Loucy (cell line): ENCODE measurements around the gene TMEM203.

ENCODE experiments used
- H2AFZ ChIP-seq: fragments of 200-600 bp; sonication (generic); 2 replicates; pipeline ENCODE4 v1.6.0; 2016; ENCODE audit warnings: antibody characterized with exemption, mild to moderate bottlenecking, low read length, moderate library complexity
- H3F3A ChIP-seq: fragments of 200-600 bp; 2 replicates; pipeline ENCODE4 v1.6.0; 2016; ENCODE audit warnings: antibody characterized with exemption, low read depth, mild to moderate bottlenecking
- H3K27me3 ChIP-seq: fragments of 200-600 bp; sonication (generic); 2 replicates; pipeline ENCODE4 v1.6.1; 2014; ENCODE audit warnings: low read length, mild to moderate bottlenecking; ENCODE audit not compliant: insufficient read depth, poor library complexity, severe bottlenecking
- H3K36me3 ChIP-seq: fragments of 200-600 bp; sonication (generic); 2 replicates; pipeline ENCODE4 v1.6.1; 2016; ENCODE audit warnings: low read length; ENCODE audit not compliant: insufficient read depth
- H3K4me1 ChIP-seq: fragments of 200-600 bp; sonication (generic); 2 replicates; pipeline ENCODE4 v1.5.1; 2014; ENCODE audit warnings: low read length, mild to moderate bottlenecking; ENCODE audit not compliant: insufficient read depth, poor library complexity, severe bottlenecking
- H3K4me2 ChIP-seq: fragments of 200-600 bp; sonication (generic); 2 replicates; pipeline ENCODE4 v1.6.0; 2014; ENCODE audit warnings: antibody characterized with exemption, low read length, low read depth, mild to moderate bottlenecking; ENCODE audit not compliant: poor library complexity, severe bottlenecking
- H3K4me3 ChIP-seq: fragments of 200-600 bp; sonication (generic); 2 replicates; pipeline ENCODE4 v1.5.1; 2014; ENCODE audit warnings: low read length, mild to moderate bottlenecking, mixed read lengths; ENCODE audit not compliant: poor library complexity, severe bottlenecking
- H3K79me2 ChIP-seq: fragments of 200-600 bp; sonication (generic); 2 replicates; pipeline ENCODE4 v1.6.1; 2014; ENCODE audit warnings: low read length; ENCODE audit not compliant: insufficient read depth
- H3K9ac ChIP-seq: fragments of 200-600 bp; sonication (generic); 2 replicates; pipeline ENCODE4 v1.6.0; 2014; ENCODE audit warnings: mild to moderate bottlenecking, low read depth, low read length, moderate library complexity; ENCODE audit not compliant: poor library complexity, severe bottlenecking
- H3K9me2 ChIP-seq: fragments of 200-600 bp; sonication (generic); replicated peaks from 2 replicates; pipeline ENCODE4 v1.6.1; 2016; ENCODE audit warnings: low read depth, low read length, mixed read lengths
- H3K9me3 ChIP-seq: fragments of 200-600 bp; sonication (generic); 2 replicates; pipeline ENCODE4 v1.6.1; 2014; ENCODE audit warnings: mild to moderate bottlenecking, antibody characterized with exemption, low read length, low read depth; ENCODE audit not compliant: insufficient read depth
- H4K20me1 ChIP-seq: fragments of 200-600 bp; sonication (generic); 2 replicates; pipeline ENCODE4 v1.6.0; 2014; ENCODE audit warnings: antibody characterized with exemption, low read length, mild to moderate bottlenecking; ENCODE audit not compliant: insufficient read depth, poor library complexity, severe bottlenecking
- CTCF ChIP-seq: fragments of 200-600 bp; sonication (generic); conservative IDR thresholded peaks from 2 replicates; pipeline ENCODE4 v1.5.1; 2014; ENCODE audit warnings: mild to moderate bottlenecking, antibody characterized with exemption, low read length
- EZH2phosphoT487 ChIP-seq: fragments of 200-600 bp; IDR thresholded peaks from 2 replicates; pipeline ENCODE4 v1.6.1; 2018; ENCODE audit warnings: antibody characterized with exemption, mild to moderate bottlenecking, moderate library complexity, borderline replicate concordance

Gene TMEM203

GRCh38 chr9:137231372-137232039, 26.1 kb upstream of the TMEM203 start:
- Histone ChIP-seq H3K9ac (no peak overlapping the region), H3K4me1 (no peaks in the 10 kb centered on the region), H4K20me1 (no peaks in the 10 kb centered on the region), H3K9me2 (no peaks in the 10 kb centered on the region), H3K27me3 (no peaks in the 10 kb centered on the region), H3K4me2 (no peak overlapping the region), H3K4me3 (no peak overlapping the region), H3K36me3 (no peaks in the 10 kb centered on the region), H3K9me3 (no peaks in the 10 kb centered on the region), H3F3A (no peaks in the 10 kb centered on the region), H3K79me2 (no peaks in the 10 kb centered on the region), H2AFZ (no peak overlapping the region)
- no peak for TF ChIP-seq EZH2phosphoT487
- no peak for TF ChIP-seq CTCF

- TF ChIP-seq CTCF (no peak), EZH2phosphoT487 (no peak)
- H3K9me2 ChIP-seq: no peaks in the 10 kb centered on the region
- H3K27me3 ChIP-seq: no peaks in the 10 kb centered on the region
- no peaks in the 10 kb centered on the region for H3K36me3 ChIP-seq
- H2AFZ ChIP-seq: no peak within 1 kb of the TSS
- H3K4me2 ChIP-seq: no peak within 1 kb of the TSS
- H3F3A ChIP-seq: no peaks in the 10 kb centered on the region
- H3K9ac ChIP-seq: no peak within 1 kb of the TSS
- H3K4me3 ChIP-seq: no peak within 1 kb of the TSS
- no peaks in the 10 kb centered on the region for H3K79me2 ChIP-seq
- no peaks in the 10 kb centered on the region for H4K20me1 ChIP-seq
- H3K9me3 ChIP-seq: no peaks in the 10 kb centered on the region
- H3K4me1 ChIP-seq: no peaks in the 10 kb centered on the region
Observed at GRCh38 chr9:137230705-137231371, 25.4 kb upstream of the TMEM203 start, which contains the start of gene SLC34A3. SLC34A3 (plus strand) TSS chr9:137230901; CDS start chr9:137231703, 802 bp downstream.

- Histone ChIP-seq H3K79me2 (no peaks in the 10 kb centered on the region), H3K9ac (no peak overlapping the region), H3K9me2 (no peaks in the 10 kb centered on the region), H4K20me1 (no peaks in the 10 kb centered on the region), H3K4me1 (peaks cover 3% of the 10 kb centered on the region), H2AFZ (no peak overlapping the region), H3K27me3 (no peaks in the 10 kb centered on the region), H3K36me3 (no peaks in the 10 kb centered on the region), H3K9me3 (no peaks in the 10 kb centered on the region), H3K4me2 (no peak overlapping the region), H3F3A (no peaks in the 10 kb centered on the region), H3K4me3 (no peak overlapping the region)
- TF ChIP-seq CTCF: no peak
- TF ChIP-seq EZH2phosphoT487: no peak
Observed at GRCh38 chr9:137229903-137230704, 24.7 kb upstream of the TMEM203 start.
